Uterus (tissue), 4 donors: ENCODE results near the gene VAMP8. TPM values are rescaled to one million over a fixed set of nuclear protein-coding genes. Genes with fewer than 3 reads are reported as not detected.

Source experiments
- DNase-seq, 2 donors: peaks; one replicate each; pipeline ENCODE4 v3.0.0-alpha.2; 2019 to 2020
- H3K27ac ChIP-seq, 2 donors: fragments of 200-600 bp; sonication (generic); 1 replicate in 1 of 2; 2 replicates in 1 of 2; pipeline ENCODE4 v1.5.1; 2016 to 2018
- H3K27me3 ChIP-seq, 2 donors: fragments of 200-600 bp; sonication (generic); one replicate each; pipeline ENCODE4 v1.5.1; 2018 to 2019; ENCODE audit warnings: control low read depth in 1 of 2
- H3K36me3 ChIP-seq, 2 donors: fragments of 200-600 bp; sonication (generic); one replicate each; pipeline ENCODE4 v1.5.1; 2019; ENCODE audit warnings: control low read depth in 1 of 2
- H3K4me1 ChIP-seq, 2 donors: fragments of 200-600 bp; sonication (generic); one replicate each; pipeline ENCODE4 v1.5.1; 2018 to 2019; ENCODE audit warnings: control low read depth in 1 of 2
- H3K4me3 ChIP-seq, 2 donors: fragments of 200-600 bp; sonication (generic); 1 replicate in 1 of 2; 2 replicates in 1 of 2; pipeline ENCODE4 v1.5.1; 2018 to 2019; ENCODE audit warnings: mild to moderate bottlenecking in 1 of 2
- H3K9me3 ChIP-seq, 2 donors: fragments of 200-600 bp; sonication (generic); one replicate each; pipeline ENCODE4 v1.5.1; 2019; ENCODE audit warnings: control low read depth in 1 of 2
- POLR2A ChIP-seq, 2 donors: fragments of 450-650 bp; IDR thresholded peaks; one replicate each; pipeline ENCODE4 v1.6.1; 2016; ENCODE audit warnings: antibody characterized with exemption in 2 of 2, mild to moderate bottlenecking in 1 of 2, moderate library complexity in 1 of 2
- intact Hi-C: fragments of 100-400 bp; cut with DNase I; formaldehyde crosslinking; loops from one replicate; pipeline ENCODE4 v1.15.1; 2023; ENCODE audit warnings: low total_unique reads
- total RNA-seq, 4 donors: library from RNA; depleted of rRNA in 3 of 4; stranded (reverse); fragments of >200 nt in 3 of 4; gene quantifications; one replicate each; pipeline versions ENCODE4 v1.1.0 to v1.2.4, GENCODE V29; 2014 to 2023
- TF ChIP-seq, protein P1 (sequence below), 4 experiments: fragments of 200-600 bp in 2 of 4; fragments of 450-650 bp in 2 of 4; sonication (generic) in 2 of 4; IDR thresholded peaks; one replicate each; pipeline ENCODE4 v1.5.1; 2016 to 2019; ENCODE audit warnings: antibody characterized with exemption in 4 of 4, mild to moderate bottlenecking in 2 of 4, moderate library complexity in 1 of 4
- donor health status: DM: yes; HTN: yes; CAD: no.

The VAMP8 gene
- total RNA-seq, 4 donors from 2014 or later: 1.3 to 12.3 (median 5.2) TPM; not detected in 1

DNA sequence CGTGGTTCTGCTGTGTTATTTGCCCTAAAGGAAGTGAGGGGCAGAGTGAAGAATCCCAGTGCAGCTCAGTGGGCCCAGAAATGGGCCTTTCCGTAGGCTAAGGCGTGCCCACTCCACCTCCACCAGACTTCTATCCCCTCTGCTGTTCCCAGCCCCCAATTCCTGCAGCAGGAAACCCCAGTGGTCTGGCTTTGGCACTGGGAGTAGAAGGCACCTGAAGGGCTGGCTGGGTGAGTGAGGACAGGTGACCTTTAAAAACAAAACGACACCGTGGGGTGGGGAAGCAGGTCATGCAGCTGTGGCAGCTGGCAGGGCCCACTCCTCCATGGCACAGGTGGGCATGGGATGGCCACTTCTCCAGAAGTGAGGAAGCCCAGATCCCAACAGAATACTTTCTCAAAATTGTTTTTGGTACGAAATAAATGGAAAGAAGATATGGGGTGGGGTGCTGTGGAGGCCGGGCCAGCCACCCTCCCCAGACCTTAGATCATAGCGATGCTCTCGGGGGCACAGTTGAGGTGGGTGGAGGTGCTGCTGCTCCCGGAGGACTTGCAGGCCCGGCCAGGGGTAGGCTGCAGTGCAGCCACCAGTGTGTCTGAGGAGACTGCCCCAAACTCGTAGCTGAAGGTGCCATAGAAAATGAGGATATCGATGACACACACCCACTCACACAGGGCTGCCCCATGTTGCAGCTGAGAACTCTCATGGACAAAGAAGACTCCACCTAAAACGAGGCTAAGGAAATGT is 21.4 kb downstream of the VAMP8 start:
- no peak for DNase-seq
- H3K36me3 ChIP-seq: no peaks in the 10 kb centered on the region
- TF ChIP-seq, protein P1, sequence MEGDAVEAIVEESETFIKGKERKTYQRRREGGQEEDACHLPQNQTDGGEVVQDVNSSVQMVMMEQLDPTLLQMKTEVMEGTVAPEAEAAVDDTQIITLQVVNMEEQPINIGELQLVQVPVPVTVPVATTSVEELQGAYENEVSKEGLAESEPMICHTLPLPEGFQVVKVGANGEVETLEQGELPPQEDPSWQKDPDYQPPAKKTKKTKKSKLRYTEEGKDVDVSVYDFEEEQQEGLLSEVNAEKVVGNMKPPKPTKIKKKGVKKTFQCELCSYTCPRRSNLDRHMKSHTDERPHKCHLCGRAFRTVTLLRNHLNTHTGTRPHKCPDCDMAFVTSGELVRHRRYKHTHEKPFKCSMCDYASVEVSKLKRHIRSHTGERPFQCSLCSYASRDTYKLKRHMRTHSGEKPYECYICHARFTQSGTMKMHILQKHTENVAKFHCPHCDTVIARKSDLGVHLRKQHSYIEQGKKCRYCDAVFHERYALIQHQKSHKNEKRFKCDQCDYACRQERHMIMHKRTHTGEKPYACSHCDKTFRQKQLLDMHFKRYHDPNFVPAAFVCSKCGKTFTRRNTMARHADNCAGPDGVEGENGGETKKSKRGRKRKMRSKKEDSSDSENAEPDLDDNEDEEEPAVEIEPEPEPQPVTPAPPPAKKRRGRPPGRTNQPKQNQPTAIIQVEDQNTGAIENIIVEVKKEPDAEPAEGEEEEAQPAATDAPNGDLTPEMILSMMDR (IDR thresholded peaks at IDR 0.05): no peak
- no peak for TF ChIP-seq POLR2A (IDR thresholded peaks at IDR 0.05)
- no peak overlapping the region for H3K27ac ChIP-seq
- H3K9me3 ChIP-seq: no peaks in the 10 kb centered on the region
- peaks cover 3 to 11% of the 10 kb centered on the region in 2 donors for H3K4me1 ChIP-seq
- no peaks in the 10 kb centered on the region for H3K27me3 ChIP-seq
- intact Hi-C loops: no loop called here
- H3K4me3 ChIP-seq: no peak overlapping the region

DNA sequence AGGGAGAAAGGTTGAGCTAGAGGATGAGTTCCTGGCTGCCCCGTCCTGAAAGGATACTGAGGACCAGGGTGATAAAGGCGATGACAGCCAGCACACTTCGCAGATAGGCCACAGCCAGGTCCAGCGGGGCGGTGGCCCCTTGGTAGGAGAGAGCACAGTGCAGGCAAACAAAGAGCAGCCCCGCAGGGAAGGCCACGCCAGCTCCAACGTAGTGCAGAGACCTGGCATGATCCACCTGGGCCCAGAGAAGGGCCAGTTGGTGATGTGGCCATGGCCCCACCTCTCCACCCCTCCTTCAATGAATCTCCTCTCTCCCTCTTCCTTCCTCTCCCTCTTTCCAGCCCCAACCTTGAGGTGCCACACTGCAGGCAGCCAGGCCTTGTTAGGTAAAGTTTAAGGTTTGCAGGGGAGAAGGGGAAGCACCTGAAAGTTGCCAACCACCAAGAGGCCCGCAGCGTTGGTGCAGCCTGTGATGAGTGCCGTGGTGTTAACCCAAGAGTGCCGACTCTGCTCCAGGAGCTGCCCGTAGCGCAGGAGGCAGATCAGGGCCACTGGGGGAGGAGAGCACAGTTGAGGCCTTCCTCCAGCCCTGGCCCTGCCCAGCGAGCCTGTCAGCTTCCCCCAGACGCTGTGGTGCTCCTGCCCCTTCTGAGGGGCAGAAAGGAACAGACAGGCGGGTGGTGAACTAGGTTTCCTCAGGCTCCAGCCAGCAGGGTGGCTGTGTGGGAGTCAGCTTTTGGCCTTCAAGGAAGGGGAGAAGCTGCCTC is 22.3 kb downstream of the VAMP8 start:
- H3K4me3 ChIP-seq: no peak overlapping the region
- TF ChIP-seq, protein P1 (IDR thresholded peaks at IDR 0.05): no peak
- TF ChIP-seq POLR2A (IDR thresholded peaks at IDR 0.05): no peak
- intact Hi-C loops: no loop called here
- H3K36me3 ChIP-seq: no peaks in the 10 kb centered on the region
- H3K27ac ChIP-seq: no peak overlapping the region
- no peaks in the 10 kb centered on the region for H3K27me3 ChIP-seq
- peaks cover 3 to 20% of the 10 kb centered on the region in 2 donors for H3K4me1 ChIP-seq
- DNase-seq: no peak
- no peaks in the 10 kb centered on the region for H3K9me3 ChIP-seq

DNA sequence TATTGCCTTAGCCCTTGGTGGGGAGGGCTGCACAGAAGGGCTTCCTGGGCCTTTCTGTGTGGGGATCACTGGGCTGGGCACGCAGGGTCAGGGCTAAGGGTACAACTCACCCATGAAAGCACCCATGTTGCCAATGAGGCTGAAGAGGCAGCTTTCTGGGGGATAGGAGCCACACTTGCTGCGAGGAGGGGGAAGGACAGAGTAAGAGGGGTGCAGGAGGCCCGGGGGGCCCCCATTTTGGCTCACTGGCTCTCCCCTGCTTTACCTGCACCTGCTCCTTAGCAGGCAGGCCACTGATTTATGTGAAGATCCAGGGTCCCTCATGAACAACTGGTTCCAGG is 22.8 kb downstream of the VAMP8 start:
- intact Hi-C loops: no loop called here
- H3K4me1 ChIP-seq: peaks cover 6 to 22% of the 10 kb centered on the region in 2 donors
- DNase-seq: no peak

DNA sequence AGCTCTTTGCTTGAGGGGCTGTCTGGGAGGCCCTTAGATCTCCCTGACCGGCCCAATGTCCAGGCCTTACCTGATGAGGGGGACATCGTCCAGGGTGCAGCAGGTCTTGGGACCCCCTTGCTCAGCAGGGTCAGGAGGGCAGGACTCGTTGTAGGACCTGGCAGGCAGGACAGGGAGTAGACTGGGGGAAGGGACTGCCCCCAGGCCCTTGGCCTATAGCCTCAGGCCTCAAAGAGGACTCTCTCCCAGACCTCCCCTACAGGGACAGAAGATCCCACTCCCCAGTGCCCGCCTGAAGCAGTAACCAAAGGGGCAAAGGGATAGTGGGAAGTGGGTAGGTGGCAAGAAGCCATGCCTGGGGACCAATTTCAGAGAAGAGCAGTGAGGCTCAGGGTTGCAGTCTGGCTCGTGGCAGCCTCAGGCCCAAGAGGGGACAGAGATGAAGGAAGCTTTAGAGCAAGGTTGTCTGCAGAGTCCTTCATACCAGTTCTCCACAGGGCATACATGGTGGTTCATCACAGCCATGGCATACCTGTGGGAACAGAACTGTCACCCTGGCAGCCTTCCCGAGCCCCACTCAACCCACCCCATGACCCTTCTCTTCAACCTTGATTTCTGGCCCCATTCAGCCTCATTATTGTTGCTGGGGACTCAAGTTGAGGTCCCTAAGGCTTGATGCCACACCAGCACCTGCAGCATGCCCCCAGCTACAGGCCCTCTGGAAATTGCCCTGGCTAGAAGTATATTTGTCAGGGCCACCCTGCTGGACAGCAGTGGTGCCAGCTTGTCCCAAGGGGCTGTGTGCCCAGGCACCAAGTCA is 23.8 kb downstream of the VAMP8 start:
- no peaks in the 10 kb centered on the region for H3K9me3 ChIP-seq
- no peaks in the 10 kb centered on the region for H3K36me3 ChIP-seq
- no peaks in the 10 kb centered on the region for H3K27me3 ChIP-seq
- H3K4me1 ChIP-seq: peaks cover 6 to 28% of the 10 kb centered on the region in 2 donors
- TF ChIP-seq, protein P1 (IDR thresholded peaks at IDR 0.05): no peak
- TF ChIP-seq POLR2A (IDR thresholded peaks at IDR 0.05): no peak
- H3K27ac ChIP-seq: peak overlapping the region; percentile 86 to 92
- no peak for DNase-seq
- intact Hi-C loops: no loop called here
- H3K4me3 ChIP-seq: peak overlapping the region; percentile 68 to 71

More for the DNA sequence above, 22.8 kb downstream of the VAMP8 start:
- no peaks in the 10 kb centered on the region for H3K27me3 ChIP-seq
- no peak overlapping the region for H3K4me3 ChIP-seq
- TF ChIP-seq, protein P1 (IDR thresholded peaks at IDR 0.05): no peak
- TF ChIP-seq POLR2A (IDR thresholded peaks at IDR 0.05): no peak
- no peak overlapping the region for H3K27ac ChIP-seq
- H3K36me3 ChIP-seq: no peaks in the 10 kb centered on the region
- no peaks in the 10 kb centered on the region for H3K9me3 ChIP-seq
